ENCODE measurements around the gene KLHL17. TPM values are rescaled to one million over a fixed set of nuclear protein-coding genes. Genes with fewer than 3 reads are reported as not detected.

Gene KLHL17
- total RNA-seq, 4 donors from 2014 or later = 1.3 to 5.7 (median 2.3) TPM

- no peaks in the 10 kb centered on the region for H3K36me3 ChIP-seq
- DNase-seq = no peak
- H3K27ac ChIP-seq = no peak overlapping the region
- intact Hi-C loops (cut with DNase I; ENCODE audit: low total_unique reads) (no loop called here), in situ Hi-C loops (cut with MboI; ENCODE audit: low sequenced_read_pairs in 4 of 4) (no loop called here)
- no peak for TF ChIP-seq POLR2A (IDR thresholded peaks at IDR 0.05)
- TF ChIP-seq, protein P1, sequence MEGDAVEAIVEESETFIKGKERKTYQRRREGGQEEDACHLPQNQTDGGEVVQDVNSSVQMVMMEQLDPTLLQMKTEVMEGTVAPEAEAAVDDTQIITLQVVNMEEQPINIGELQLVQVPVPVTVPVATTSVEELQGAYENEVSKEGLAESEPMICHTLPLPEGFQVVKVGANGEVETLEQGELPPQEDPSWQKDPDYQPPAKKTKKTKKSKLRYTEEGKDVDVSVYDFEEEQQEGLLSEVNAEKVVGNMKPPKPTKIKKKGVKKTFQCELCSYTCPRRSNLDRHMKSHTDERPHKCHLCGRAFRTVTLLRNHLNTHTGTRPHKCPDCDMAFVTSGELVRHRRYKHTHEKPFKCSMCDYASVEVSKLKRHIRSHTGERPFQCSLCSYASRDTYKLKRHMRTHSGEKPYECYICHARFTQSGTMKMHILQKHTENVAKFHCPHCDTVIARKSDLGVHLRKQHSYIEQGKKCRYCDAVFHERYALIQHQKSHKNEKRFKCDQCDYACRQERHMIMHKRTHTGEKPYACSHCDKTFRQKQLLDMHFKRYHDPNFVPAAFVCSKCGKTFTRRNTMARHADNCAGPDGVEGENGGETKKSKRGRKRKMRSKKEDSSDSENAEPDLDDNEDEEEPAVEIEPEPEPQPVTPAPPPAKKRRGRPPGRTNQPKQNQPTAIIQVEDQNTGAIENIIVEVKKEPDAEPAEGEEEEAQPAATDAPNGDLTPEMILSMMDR (IDR thresholded peaks at IDR 0.05 in 4 of 5, conservative IDR thresholded peaks at IDR 0.05 in 1 of 5) = no peak
- H3K4me1 ChIP-seq = peaks cover 4 to 13% of the 10 kb centered on the region in 2 donors
- H3K4me3 ChIP-seq = no peak overlapping the region
- no peaks in the 10 kb centered on the region for H3K9me3 ChIP-seq
- peaks cover 46 to 64% (median 56%) of the 10 kb centered on the region in 3 donors for H3K27me3 ChIP-seq
- no peak for ATAC-seq
Measured at GRCh38 chr1:928825-929661, 31.3 kb upstream of the KLHL17 start.

- ATAC-seq = no peak
- Histone ChIP-seq H3K9me3 (no peaks in the 10 kb centered on the region), H3K36me3 (no peaks in the 10 kb centered on the region), H3K4me1 (peaks cover 2 to 9% of the 10 kb centered on the region in 2 donors), H3K4me3 (no peak overlapping the region), H3K27me3 (peaks cover 43 to 62% (median 52%) of the 10 kb centered on the region in 3 donors), H3K27ac (no peak overlapping the region)
- TF ChIP-seq, protein P1 (IDR thresholded peaks at IDR 0.05 in 4 of 5, conservative IDR thresholded peaks at IDR 0.05 in 1 of 5) = no peak
- TF ChIP-seq POLR2A (IDR thresholded peaks at IDR 0.05) = no peak
- DNase-seq = no peak
- in situ Hi-C loops (cut with MboI; ENCODE audit: low sequenced_read_pairs in 4 of 4) = no loop called here
- intact Hi-C loops (cut with DNase I; ENCODE audit: low total_unique reads) = no loop called here
Measured at GRCh38 chr1:929712-930632, 30.4 kb upstream of the KLHL17 start.

DNA sequence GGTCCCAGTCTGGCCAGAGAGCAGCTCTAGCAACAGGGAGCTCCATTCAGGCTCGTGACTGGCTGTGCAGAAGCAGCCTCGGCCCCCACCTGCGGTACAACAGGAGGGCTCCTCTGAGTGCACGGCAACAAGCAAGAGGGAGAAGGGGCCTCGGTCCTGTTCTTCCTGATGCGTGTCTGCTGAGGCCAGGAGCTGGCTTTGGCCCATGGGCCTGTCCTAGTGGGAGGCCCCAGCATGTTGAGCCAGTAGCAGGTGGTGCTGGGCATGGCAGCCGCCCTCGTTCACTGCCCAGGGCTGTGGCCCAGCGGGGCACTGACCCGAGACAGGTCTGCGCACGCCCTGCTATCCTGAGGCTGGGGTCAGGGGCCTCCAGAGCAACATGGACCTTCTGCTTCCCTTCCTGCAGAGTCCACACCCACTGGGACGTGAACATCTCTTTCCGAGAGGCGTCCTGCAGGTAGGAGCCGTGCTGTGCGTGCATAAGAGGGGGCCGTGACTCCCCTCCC lies 29.7 kb upstream of the KLHL17 start:
- no peak overlapping the region for H3K4me3 ChIP-seq
- no peak for ATAC-seq
- H3K27ac ChIP-seq = no peak overlapping the region
- peaks cover 45 to 63% (median 54%) of the 10 kb centered on the region in 3 donors for H3K27me3 ChIP-seq
- no peak for DNase-seq
- in situ Hi-C loops (cut with MboI; ENCODE audit: low sequenced_read_pairs in 4 of 4) = no loop called here
- intact Hi-C loops (cut with DNase I; ENCODE audit: low total_unique reads) = no loop called here
- no peak for TF ChIP-seq POLR2A (IDR thresholded peaks at IDR 0.05)
- TF ChIP-seq, protein P1 (IDR thresholded peaks at IDR 0.05 in 4 of 5, conservative IDR thresholded peaks at IDR 0.05 in 1 of 5) = no peak
- H3K36me3 ChIP-seq = no peaks in the 10 kb centered on the region
- H3K9me3 ChIP-seq = no peaks in the 10 kb centered on the region
- peaks cover 0 to 4% of the 10 kb centered on the region in 2 donors for H3K4me1 ChIP-seq

GRCh38 chr1:931380-932172 lies 28.8 kb upstream of the KLHL17 start:
- H3K4me3 ChIP-seq = no peak overlapping the region
- in situ Hi-C loops (cut with MboI; ENCODE audit: low sequenced_read_pairs in 4 of 4) = no loop called here
- no peaks in the 10 kb centered on the region for H3K36me3 ChIP-seq
- peaks cover 45 to 63% (median 54%) of the 10 kb centered on the region in 3 donors for H3K27me3 ChIP-seq
- DNase-seq (no peak), ATAC-seq (no peak)
- no peak overlapping the region for H3K27ac ChIP-seq
- intact Hi-C loops (cut with DNase I; ENCODE audit: low total_unique reads) = no loop called here
- H3K9me3 ChIP-seq = no peaks in the 10 kb centered on the region
- H3K4me1 ChIP-seq = no peaks in the 10 kb centered on the region
- TF ChIP-seq, protein P1 (IDR thresholded peaks at IDR 0.05 in 4 of 5, conservative IDR thresholded peaks at IDR 0.05 in 1 of 5) = no peak
- TF ChIP-seq POLR2A (IDR thresholded peaks at IDR 0.05) = no peak
